Endothelial cell of umbilical vein (primary cell): ENCODE measurements around the gene FAM47B. TPM values are rescaled to one million over a fixed set of nuclear protein-coding genes. Genes with fewer than 3 reads are reported as not detected.

ENCODE experiments used
- BruUV-seq: library from RNA; stranded (reverse); fragments of 400-500 nt; replicated peaks from 2 replicates; lab custom pipeline; 2021; lab: Mats Ljungman, UMichigan
- CTCF ChIA-PET: fragments of 300-600, 350-600 bp; sonication (Branson Sonifier 250); formaldehyde crosslinking; loops from one replicate; lab custom pipeline; 2021; ENCODE audit warnings: antibody characterized with exemption, inconsistent platforms; lab: Charles Lee
- POLR2A ChIA-PET: fragments of 300-600, 350-600 bp; sonication (Branson Sonifier 250); formaldehyde crosslinking; loops from one replicate; lab custom pipeline; 2021; ENCODE audit warnings: antibody characterized with exemption, inconsistent platforms; lab: Charles Lee
- DNase-seq: peaks from one replicate; pipeline ENCODE4 v3.0.0-alpha.2; 2011; ENCODE audit warnings: low read depth, low spot score
- FAIRE-seq: peaks from 2 replicates; lab custom pipeline; 2011; peaks lifted over from hg19 to GRCh38; lab: Jason Lieb, UNC
- H2AFZ ChIP-seq: 2 replicates; pipeline ENCODE4 v1.6.0; 2012; ENCODE audit warnings: low read depth, low read length, control low read depth, inconsistent platforms
- H3K27ac ChIP-seq: 2 replicates; pipeline ENCODE4 v1.5.1; 2011; ENCODE audit warnings: low read depth, mild to moderate bottlenecking, control low read depth, low read length, moderate library complexity; ENCODE audit not compliant: insufficient read depth
- H3K27me3 ChIP-seq, 2 experiments: 2 replicates each; pipeline versions ENCODE4 v1.6.0 to v1.6.1; 2011; ENCODE audit warnings: low read length in 2 of 2, mixed read lengths in 1 of 2; ENCODE audit not compliant: control insufficient read depth in 2 of 2, insufficient read depth in 2 of 2
- H3K36me3 ChIP-seq, 2 experiments: 2 replicates in 1 of 2; 3 replicates in 1 of 2; pipeline ENCODE4 v1.5.1; 2011; ENCODE audit warnings: low read length in 2 of 2, mild to moderate bottlenecking in 1 of 2, moderate library complexity in 1 of 2; ENCODE audit not compliant: control insufficient read depth in 2 of 2, insufficient read depth in 2 of 2; ENCODE audit errors: extremely low read depth in 1 of 2
- H3K4me1 ChIP-seq: 3 replicates; pipeline ENCODE4 v1.5.1; 2011; ENCODE audit warnings: mild to moderate bottlenecking, low read length; ENCODE audit not compliant: control insufficient read depth, insufficient read depth; ENCODE audit errors: extremely low read depth
- H3K4me2 ChIP-seq: 2 replicates; pipeline ENCODE4 v1.6.1; 2011; ENCODE audit warnings: low read length, control low read depth, mixed read lengths; ENCODE audit not compliant: insufficient read depth
- H3K4me3 ChIP-seq, 3 experiments: fragments of 200-600 bp in 1 of 3; sonication (generic), shearing (Covaris generic) in 1 of 3; replicated peaks in 1 of 3; 2 replicates each; pipeline ENCODE4 v1.5.1; 2011 to 2016; ENCODE audit warnings: control low read depth in 3 of 3, low read length in 3 of 3, mild to moderate bottlenecking in 2 of 3, inconsistent platforms in 1 of 3, low read depth in 1 of 3, moderate library complexity in 1 of 3; ENCODE audit not compliant: insufficient read depth in 1 of 3
- H3K79me2 ChIP-seq: 2 replicates; pipeline ENCODE4 v1.6.0; 2012; ENCODE audit warnings: low read length, inconsistent platforms; ENCODE audit not compliant: control insufficient read depth, insufficient read depth
- H3K9ac ChIP-seq: replicated peaks from 2 replicates; pipeline ENCODE3; 2011; ENCODE audit warnings: low read length, control low read depth; ENCODE audit not compliant: insufficient read depth; ENCODE audit errors: extremely low read depth
- H3K9me1 ChIP-seq: replicated peaks from 3 replicates; pipeline ENCODE4 v1.6.0; 2011; ENCODE audit warnings: mild to moderate bottlenecking, low read length; ENCODE audit not compliant: control insufficient read depth, insufficient read depth; ENCODE audit errors: extremely low read depth
- H3K9me3 ChIP-seq: replicated peaks from 2 replicates; pipeline ENCODE4 v1.5.1; 2012; ENCODE audit warnings: low read length, inconsistent platforms; ENCODE audit not compliant: control insufficient read depth, insufficient read depth
- H4K20me1 ChIP-seq: replicated peaks from 2 replicates; pipeline ENCODE3; 2011; ENCODE audit warnings: mild to moderate bottlenecking, low read length; ENCODE audit not compliant: control insufficient read depth, insufficient read depth; ENCODE audit errors: extremely low read depth
- CTCF ChIP-seq, 2 donors: IDR thresholded peaks; 1 replicate in 1 of 2; 2 replicates in 1 of 2; pipeline ENCODE4 v1.5.1; 2011; ENCODE audit warnings: low read length in 2 of 2, mild to moderate bottlenecking in 2 of 2, moderate library complexity in 2 of 2, control low read depth in 1 of 2, inconsistent platforms in 1 of 2, low read depth in 1 of 2; ENCODE audit not compliant: insufficient read depth in 1 of 2; ENCODE audit errors: extremely low read depth in 1 of 2
- EZH2 ChIP-seq: IDR thresholded peaks from 2 replicates; pipeline ENCODE4 v1.6.1; 2012; ENCODE audit warnings: borderline replicate concordance, low read depth, mild to moderate bottlenecking, moderate library complexity, low read length, inconsistent platforms; ENCODE audit not compliant: severe bottlenecking
- FOS ChIP-seq: IDR thresholded peaks from 2 replicates; pipeline ENCODE4 v1.6.1; 2011; ENCODE audit warnings: mild to moderate bottlenecking, low read length, moderate library complexity, borderline replicate concordance; ENCODE audit not compliant: insufficient read depth
- GATA2 ChIP-seq: IDR thresholded peaks from 2 replicates; pipeline ENCODE4 v1.7.0; 2011; ENCODE audit warnings: low read depth, mild to moderate bottlenecking, moderate library complexity, mixed read lengths, low read length; ENCODE audit not compliant: insufficient read length, insufficient read depth
- JUN ChIP-seq: IDR thresholded peaks from 2 replicates; pipeline ENCODE4 v1.6.1; 2011; ENCODE audit warnings: borderline replicate concordance, low read depth; ENCODE audit not compliant: insufficient read length, insufficient read depth
- MAX ChIP-seq: IDR thresholded peaks from 2 replicates; pipeline ENCODE4 v1.6.1; 2011; ENCODE audit not compliant: insufficient read depth, insufficient read length
- MYC ChIP-seq: IDR thresholded peaks from one replicate; pipeline ENCODE4 v1.6.1; 2011; ENCODE audit warnings: mild to moderate bottlenecking, low read depth, low read length
- POLR2A ChIP-seq: IDR thresholded peaks from 2 replicates; pipeline ENCODE4 v1.6.1; 2012; ENCODE audit warnings: low read depth, mild to moderate bottlenecking, control low read depth, low read length
- POLR2AphosphoS5 ChIP-seq: IDR thresholded peaks from 2 replicates; pipeline ENCODE4 v1.6.1; 2012; ENCODE audit warnings: low read depth, mild to moderate bottlenecking, control low read depth, low read length, moderate library complexity; ENCODE audit not compliant: insufficient read depth
- dilution Hi-C: fragments of 300-500 bp; cut with MboI; formaldehyde crosslinking; loops from one replicate; pipeline ENCODE4 v1.15.0; 2019; ENCODE audit warnings: low sequenced_read_pairs; ENCODE audit not compliant: extremely low pct_ligation_motif_present
- intact Hi-C: fragments of 100-400 bp; cut with micrococcal nuclease; formaldehyde crosslinking; loops from one replicate; pipeline ENCODE4 v1.10.0; 2022
- polyA plus RNA-seq, 4 experiments: library from polyadenylated mRNA; depleted of rRNA in 3 of 4; stranded (reverse) in 3 of 4; unstranded in 1 of 4; fragments of >200 nt; gene quantifications; 2 replicates each; pipeline versions ENCODE4 v1.2.1 to v1.2.3, GENCODE V29; 2011 to 2012; ENCODE audit warnings: missing spikeins in 1 of 4
- total RNA-seq: library from RNA; stranded (reverse); gene quantifications from 2 replicates; pipeline ENCODE4 v1.2.3, GENCODE V29; 2021

The FAM47B gene
- total and polyA plus RNA-seq, 2 donors (not counting 3 experiments of a cell fraction or from before 2014, with no cell fraction given), result not detected

- no peaks in the 10 kb centered on the region for H3K79me2 ChIP-seq
- H3K36me3 ChIP-seq, result no peaks in the 10 kb centered on the region
- no peaks in the 10 kb centered on the region for H3K9me3 ChIP-seq
- FAIRE-seq (no peak), DNase-seq (no peak)
- H3K4me2 ChIP-seq, result no peak overlapping the region
- H3K4me3 ChIP-seq, result no peak overlapping the region
- dilution Hi-C loops (no loop called here), intact Hi-C loops (no loop called here)
- ChIA-PET POLR2A (no interaction called here), CTCF (interaction anchor here (1.6 kb wide), 1 partner anchor 68 kb away, joined by 3 read pairs; no protein-coding TSS in a partner anchor)
- H3K4me1 ChIP-seq, result no peaks in the 10 kb centered on the region
- no peak overlapping the region for H2AFZ ChIP-seq
- no peaks in the 10 kb centered on the region for H3K27me3 ChIP-seq
- no peak overlapping the region for H3K27ac ChIP-seq
- no TSS peak for BruUV-seq
- H3K9ac ChIP-seq, result no peak overlapping the region
- H4K20me1 ChIP-seq, result no peaks in the 10 kb centered on the region
- TF ChIP-seq EZH2 (no peak), JUN (no peak), GATA2 (no peak), CTCF (IDR thresholded peaks at IDR 0.05; ENCODE audit: extremely low read depth in 1 of 2, insufficient read depth in 1 of 2, low read depth in 1 of 2, low read length in 2 of 2) (no peak), MYC (no peak), POLR2AphosphoS5 (no peak), FOS (no peak), MAX (no peak), POLR2A (no peak)
- H3K9me1 ChIP-seq, result no peaks in the 10 kb centered on the region
Measured at GRCh38 chrX:34987646-34988045, 45.0 kb downstream of the FAM47B start.
